HG02943 (cell line): ENCODE measurements around the gene KLK8.

Experiments used
- ATAC-seq: cut with Tn5 transposase; IDR thresholded peaks from one replicate; pipeline ENCODE4 v1.9.1; 2021; ENCODE audit warnings: mild to moderate bottlenecking, low read depth, moderate library complexity; ENCODE audit not compliant: unreplicated experiment

KLK8 gene

GRCh38 chr19:50957587-50957986 is 43.8 kb downstream of the KLK8 start:
- no peak for ATAC-seq

GRCh38 chr19:50952910-50953309 is 48.5 kb downstream of the KLK8 start, which contains the start of gene KLK5:
Gene KLK5, minus strand, starts transcription at chr19:50953038. Its CDS starts 381 bp downstream, at chr19:50952657.
- ATAC-seq = no peak

- ATAC-seq = no peak
Observed at GRCh38 chr19:50949861-50950260, 51.5 kb downstream of the KLK8 start.

- no peak for ATAC-seq
Observed at GRCh38 chr19:50947123-50947522, 54.3 kb downstream of the KLK8 start.
